CD4-positive, alpha-beta T cell treated with Interleukin-6 for 4 hours (primary cell): Measurements from ENCODE around the gene MTA1.

Experiments used
- DNase-seq: peaks from one replicate; pipeline ENCODE4 v3.0.0-alpha.2; 2020; ENCODE audit warnings: mixed read lengths

The MTA1 gene

GRCh38 chr14:105425823-105426247, 6.2 kb downstream of the MTA1 start:
- DNase-seq = no peak

GRCh38 chr14:105426416-105427130, 6.9 kb downstream of the MTA1 start:
- DNase-seq = no peak

- no peak for DNase-seq
Observed at GRCh38 chr14:105427412-105427811, 7.8 kb downstream of the MTA1 start.

- DNase-seq = no peak
Observed at GRCh38 chr14:105427936-105428485, 8.4 kb downstream of the MTA1 start.

GRCh38 chr14:105430042-105430441, 10.4 kb downstream of the MTA1 start:
- no peak for DNase-seq

GRCh38 chr14:105430565-105430964, 10.9 kb downstream of the MTA1 start:
- DNase-seq = no peak

GRCh38 chr14:105431256-105431655, 11.6 kb downstream of the MTA1 start:
- no peak for DNase-seq

GRCh38 chr14:105432657-105433056, 13.0 kb downstream of the MTA1 start:
- no peak for DNase-seq

GRCh38 chr14:105433161-105433605, 13.6 kb downstream of the MTA1 start:
- no peak for DNase-seq

GRCh38 chr14:105436402-105436801, 16.8 kb downstream of the MTA1 start:
- no peak for DNase-seq

GRCh38 chr14:105436891-105437722, 17.5 kb downstream of the MTA1 start:
- DNase-seq = no peak

- DNase-seq = no peak
Observed at GRCh38 chr14:105437723-105438500, 18.3 kb downstream of the MTA1 start.

- no peak for DNase-seq
Observed at GRCh38 chr14:105439179-105439578, 19.6 kb downstream of the MTA1 start.

- DNase-seq = no peak
Observed at GRCh38 chr14:105439710-105440553, 20.3 kb downstream of the MTA1 start.

GRCh38 chr14:105440554-105440900, 20.9 kb downstream of the MTA1 start:
- no peak for DNase-seq

GRCh38 chr14:105440992-105441391, 21.4 kb downstream of the MTA1 start:
- no peak for DNase-seq

GRCh38 chr14:105442125-105442524, 22.5 kb downstream of the MTA1 start:
- DNase-seq = no peak

- no peak for DNase-seq
Observed at GRCh38 chr14:105442834-105443233, 23.2 kb downstream of the MTA1 start.

GRCh38 chr14:105444859-105445258, 25.2 kb downstream of the MTA1 start:
- DNase-seq = no peak

- no peak for DNase-seq
Observed at GRCh38 chr14:105445290-105445689, 25.7 kb downstream of the MTA1 start.

- DNase-seq = no peak
Observed at GRCh38 chr14:105445901-105446845, 26.5 kb downstream of the MTA1 start.
